ENCODE measurements around the gene NCAPD3. TPM values are rescaled to one million over a fixed set of nuclear protein-coding genes. Genes with fewer than 3 reads are reported as not detected.
"Not testable (repeated sequence)": the region's sequence is repeated elsewhere in the genome, so short reads cannot be mapped to it uniquely, and the experiment has no call there.

Gene NCAPD3
- total RNA-seq, 1 donor from 2014 or later: 17.5 TPM

DNA sequence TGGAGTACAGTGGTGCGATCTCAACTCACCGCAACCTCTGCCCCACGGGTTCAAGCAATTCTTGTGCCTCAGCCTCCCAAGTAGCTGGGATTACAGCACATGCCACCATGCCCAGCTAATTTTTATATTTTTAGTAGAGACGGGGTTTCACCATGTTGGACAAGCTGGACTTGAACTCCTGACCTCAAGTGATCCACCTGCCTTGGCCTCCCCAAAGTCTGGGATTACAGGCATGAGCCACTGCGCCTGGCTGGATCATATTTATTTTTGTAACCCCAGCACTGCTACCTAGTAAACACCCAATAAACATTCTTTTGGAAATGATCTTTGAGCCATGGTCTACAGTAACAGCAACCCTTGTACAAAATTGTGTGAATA is 31.4 kb upstream of the NCAPD3 start:
- peak; percentile 19 for DNase-seq (ENCODE audit: low spot score)
- intact Hi-C loops (cut with DNase I): not testable (repeated sequence)

DNA sequence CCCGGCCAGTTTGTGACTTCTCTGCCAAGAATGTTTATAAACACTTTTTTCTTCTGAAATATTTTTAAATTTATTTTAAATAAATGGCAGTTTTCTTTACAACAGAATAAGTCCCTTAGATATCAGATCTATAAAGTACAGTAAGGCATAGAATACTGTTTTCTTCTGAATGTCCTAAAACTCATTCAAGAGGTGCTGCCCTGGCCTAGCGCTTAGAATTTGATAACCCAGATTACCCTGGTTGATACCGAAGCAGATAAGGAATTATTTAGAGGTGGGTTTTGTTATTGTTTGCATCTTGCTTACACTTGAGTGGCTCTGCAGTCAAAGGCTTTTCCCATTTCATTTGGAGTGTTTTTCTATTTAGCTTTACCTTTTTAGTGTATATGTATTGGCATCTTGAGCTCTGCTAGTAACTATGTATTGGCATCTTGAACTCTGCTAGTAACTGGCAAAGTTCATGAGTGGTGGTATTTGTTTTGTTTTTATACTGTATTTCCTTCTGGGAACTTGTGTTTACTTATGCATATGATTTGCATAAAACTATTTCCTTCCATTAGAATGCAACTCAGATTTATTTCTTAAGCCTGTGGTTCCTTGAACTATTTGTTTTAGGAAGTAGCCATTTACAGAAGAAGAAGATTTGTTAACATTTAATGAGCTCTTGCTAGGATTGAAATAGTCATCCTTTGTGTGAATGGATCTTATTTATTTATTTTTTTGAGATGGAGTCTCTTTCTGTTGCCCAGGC is 30.8 kb upstream of the NCAPD3 start:
- intact Hi-C loops (cut with DNase I): no loop called here
- no peak for DNase-seq (ENCODE audit: low spot score)

DNA sequence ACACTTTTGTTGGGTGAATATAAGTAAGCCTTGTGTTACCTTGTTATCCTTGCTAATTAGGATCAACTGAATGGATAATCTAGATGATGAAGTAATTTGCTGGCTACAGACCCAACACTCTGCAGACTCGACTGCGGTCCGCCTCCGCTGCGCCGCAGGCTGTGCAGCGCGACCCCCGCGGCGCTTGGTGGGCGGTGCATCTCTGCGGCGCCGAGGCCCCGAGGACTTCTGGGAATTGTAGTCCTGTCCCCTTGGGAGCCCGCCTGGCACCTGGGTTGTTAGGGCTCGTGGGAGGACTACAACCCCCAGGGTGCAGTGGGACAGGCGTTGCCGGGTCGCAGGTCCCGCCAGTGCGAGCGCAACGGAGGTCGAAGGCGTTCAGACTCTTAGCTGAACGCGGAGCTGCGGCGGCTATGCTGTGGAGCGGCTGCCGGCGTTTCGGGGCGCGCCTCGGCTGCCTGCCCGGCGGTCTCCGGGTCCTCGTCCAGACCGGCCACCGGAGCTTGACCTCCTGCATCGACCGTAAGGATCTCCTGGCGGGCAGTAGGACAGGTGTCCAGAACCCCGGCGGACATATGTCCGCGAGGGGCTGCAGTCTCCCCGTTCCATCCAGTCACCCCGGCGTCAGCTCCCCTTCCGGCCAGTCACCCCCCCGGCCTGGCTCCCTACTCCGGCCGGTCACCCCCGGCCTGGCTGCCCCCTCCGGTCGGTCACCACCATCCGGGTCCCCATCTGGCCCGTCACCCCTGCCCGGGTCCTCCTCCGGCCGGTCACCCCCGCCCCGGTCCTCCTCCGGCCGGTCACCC is 29.6 kb upstream of the NCAPD3 start, which contains the start of the genes ACAD8 and THYN1:
Gene ACAD8 (plus strand): TSS at position 381 of the 806 bp plus-strand sequence. CDS start 33 bp downstream, at position 414.
Gene THYN1 (minus strand): TSS at position 165 of the 806 bp plus-strand sequence. CDS start 470 bp downstream, outside the sequence.
- intact Hi-C loops (cut with DNase I): loop anchor here (2.0 kb wide), 1 partner anchor 29 kb away; the partner anchor contains the start of gene VPS26B
- peak; percentile 98 for DNase-seq (ENCODE audit: low spot score)

DNA sequence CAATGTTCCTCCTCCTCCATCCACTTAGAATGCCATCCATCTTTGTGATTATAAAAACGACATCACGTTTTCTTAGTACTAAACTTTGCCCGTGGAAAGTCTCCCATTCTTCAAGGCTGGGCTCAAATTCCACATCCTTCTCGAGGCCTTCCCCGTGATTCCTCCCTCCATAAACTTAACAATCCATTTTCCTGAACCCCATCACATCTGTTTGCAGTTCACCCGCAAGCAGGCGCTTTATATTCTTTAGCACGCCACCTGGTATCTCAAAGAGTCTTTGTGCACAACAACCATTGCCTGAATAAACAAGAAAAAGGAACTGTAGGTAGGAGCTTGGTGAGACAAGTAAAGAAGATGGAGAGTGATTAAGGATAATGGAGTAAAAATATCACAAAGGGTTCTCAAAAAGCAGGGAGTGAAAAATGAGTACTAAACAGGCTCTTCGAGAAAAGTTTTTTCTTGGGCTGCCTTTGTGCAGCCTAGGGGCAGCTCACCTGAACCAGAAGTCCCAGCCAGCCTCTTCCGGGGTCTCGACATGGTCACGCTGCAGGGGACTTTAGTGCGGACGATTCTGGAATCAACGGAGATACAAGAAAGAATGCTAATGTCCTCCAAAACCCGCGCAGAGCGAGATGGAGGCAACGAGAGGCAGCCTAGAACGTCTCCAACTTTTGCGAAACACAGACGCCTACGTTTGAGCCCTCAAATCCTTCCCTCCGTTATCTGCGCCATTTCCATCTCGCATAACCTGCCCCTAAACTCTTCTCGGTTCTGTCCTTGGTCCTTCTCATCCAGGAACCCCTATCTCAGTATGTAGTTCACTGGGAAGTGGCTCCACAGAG is 28.8 kb upstream of the NCAPD3 start:
- peak; percentile 74 for DNase-seq (ENCODE audit: low spot score)
- intact Hi-C loops (cut with DNase I): loop anchor here (2.0 kb wide), 1 partner anchor 28 kb away; the partner anchor contains the start of gene VPS26B

DNA sequence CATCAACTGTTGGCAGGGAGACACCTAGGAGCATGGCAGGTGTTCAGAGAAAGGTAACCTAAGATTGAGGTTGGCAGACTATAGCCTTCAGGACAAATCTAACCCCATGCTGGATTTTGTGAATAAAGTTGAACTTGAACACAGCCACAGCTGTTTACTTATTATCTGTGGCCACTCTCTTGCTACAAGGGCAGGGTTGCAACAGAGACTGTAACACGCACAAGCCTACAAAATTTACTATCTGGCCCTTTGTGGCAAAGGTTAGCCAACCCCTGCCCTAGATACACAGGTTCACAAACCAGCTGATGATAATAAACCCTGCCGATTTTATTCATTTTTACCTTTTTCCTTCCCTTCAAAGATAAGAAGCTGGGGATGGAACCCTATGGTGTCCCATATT is 26.9 kb upstream of the NCAPD3 start:
- intact Hi-C loops (cut with DNase I): no loop called here

DNA sequence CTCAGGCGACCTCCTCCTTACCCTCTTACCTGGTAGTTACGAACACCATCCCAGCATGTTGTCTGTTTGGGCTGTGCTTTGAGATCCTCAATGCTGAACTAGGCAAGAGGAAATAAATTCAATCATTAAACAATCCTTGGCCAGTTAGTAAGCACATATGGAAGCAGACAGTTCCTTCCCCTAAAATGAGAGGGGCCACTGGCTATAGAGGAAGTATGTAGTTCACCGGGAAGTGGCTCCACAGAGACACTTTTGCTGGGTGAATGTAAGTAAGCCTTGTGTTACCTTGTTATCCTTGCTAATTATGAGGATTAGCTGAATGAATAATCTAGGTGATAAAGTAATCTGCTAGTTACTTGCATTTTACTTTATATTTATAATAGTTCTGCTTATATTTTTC is 26.5 kb upstream of the NCAPD3 start:
- DNase-seq (ENCODE audit: low spot score): peak; percentile 6
- intact Hi-C loops (cut with DNase I): no loop called here

More for the DNA sequence above, 26.9 kb upstream of the NCAPD3 start:
- DNase-seq (ENCODE audit: low spot score): peak; percentile 6

DNA sequence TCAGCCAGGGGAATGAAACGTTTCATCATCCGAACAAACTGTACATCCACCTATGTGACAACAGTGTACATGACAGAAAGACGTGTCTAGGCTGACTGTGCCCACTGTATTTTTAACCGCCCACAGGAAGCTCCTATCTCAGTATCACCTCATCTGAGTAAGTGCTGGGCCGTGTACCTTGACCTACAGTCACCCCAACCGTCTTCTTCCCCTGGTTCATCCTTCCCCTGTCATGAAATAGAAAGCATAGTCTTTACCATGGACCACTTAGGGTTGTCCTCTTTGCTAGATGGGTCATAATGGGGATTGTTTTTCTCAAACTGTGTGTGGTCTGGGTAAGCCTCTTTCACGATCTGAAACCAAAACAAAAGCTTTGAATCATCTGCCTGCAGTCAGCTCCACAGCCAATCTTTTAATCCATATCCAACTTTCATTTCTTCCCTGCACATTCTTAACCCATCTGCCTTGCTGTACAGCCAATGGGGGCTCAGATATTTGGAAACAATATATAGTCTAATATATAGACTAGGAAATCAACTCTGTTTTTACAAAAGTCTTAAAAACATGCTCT is 25.2 kb upstream of the NCAPD3 start:
- no peak for DNase-seq (ENCODE audit: low spot score)
- intact Hi-C loops (cut with DNase I): no loop called here

DNA sequence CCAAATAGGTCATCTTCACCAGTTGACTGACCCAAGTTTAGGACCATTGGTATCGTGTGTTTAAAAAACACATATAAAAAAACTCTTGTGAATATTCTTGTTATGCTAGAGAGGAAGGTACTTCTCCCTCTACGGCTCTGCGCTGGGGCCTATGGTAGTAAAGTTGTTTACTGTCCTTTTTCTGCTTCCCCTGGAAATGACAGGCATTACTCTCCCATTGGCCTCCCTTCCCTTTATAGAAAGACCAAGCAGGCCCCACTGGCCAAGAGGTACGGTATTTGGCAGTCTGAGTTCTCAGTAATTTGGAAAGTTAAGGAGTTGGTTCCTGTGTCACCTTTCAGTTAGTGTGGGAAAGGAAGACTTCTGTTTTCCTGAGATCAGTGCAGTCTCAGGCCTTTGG is 22.9 kb upstream of the NCAPD3 start:
- DNase-seq (ENCODE audit: low spot score): no peak
- intact Hi-C loops (cut with DNase I): no loop called here

DNA sequence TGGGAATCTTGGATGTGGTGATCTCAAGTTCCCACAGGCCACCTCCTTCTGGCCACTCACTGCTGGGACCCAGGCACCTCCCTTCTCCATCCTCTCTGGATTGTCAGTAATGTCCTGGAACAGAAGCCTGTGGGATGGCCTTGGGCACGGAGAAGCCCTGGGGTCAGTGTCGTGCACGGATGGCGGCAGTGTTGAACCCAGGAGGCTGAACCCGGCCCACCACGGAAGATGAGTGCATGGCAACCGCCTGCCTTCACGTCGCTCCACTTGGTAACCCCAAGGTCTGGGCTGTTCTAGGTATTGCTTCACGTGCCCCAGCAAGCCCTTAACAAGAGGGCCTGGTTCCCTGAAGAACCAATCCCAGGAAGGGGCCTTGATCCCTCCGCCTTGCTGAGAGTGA is 22.3 kb upstream of the NCAPD3 start:
- no peak for DNase-seq (ENCODE audit: low spot score)
- intact Hi-C loops (cut with DNase I): no loop called here

DNA sequence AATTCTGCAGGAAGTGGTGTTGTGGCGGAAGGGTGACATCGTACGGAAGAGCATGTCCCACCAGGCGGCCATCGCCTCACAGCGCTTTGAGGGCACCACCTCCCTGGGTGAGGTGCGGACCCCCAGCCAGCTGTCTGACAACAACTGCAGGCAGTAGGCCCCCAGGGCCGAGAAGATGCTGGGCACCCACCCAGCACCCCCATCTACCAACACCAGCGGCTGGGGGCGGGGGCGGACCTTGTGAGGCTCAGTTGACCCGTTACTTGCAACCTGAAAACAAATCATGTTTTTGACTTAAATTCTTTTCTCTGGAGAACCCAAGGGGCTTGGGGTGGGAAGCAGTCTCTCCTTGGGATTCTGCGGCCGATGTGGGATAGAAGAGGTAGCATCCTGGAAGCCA is 21.7 kb upstream of the NCAPD3 start:
- DNase-seq (ENCODE audit: low spot score): peak; percentile 39
- intact Hi-C loops (cut with DNase I): no loop called here

DNA sequence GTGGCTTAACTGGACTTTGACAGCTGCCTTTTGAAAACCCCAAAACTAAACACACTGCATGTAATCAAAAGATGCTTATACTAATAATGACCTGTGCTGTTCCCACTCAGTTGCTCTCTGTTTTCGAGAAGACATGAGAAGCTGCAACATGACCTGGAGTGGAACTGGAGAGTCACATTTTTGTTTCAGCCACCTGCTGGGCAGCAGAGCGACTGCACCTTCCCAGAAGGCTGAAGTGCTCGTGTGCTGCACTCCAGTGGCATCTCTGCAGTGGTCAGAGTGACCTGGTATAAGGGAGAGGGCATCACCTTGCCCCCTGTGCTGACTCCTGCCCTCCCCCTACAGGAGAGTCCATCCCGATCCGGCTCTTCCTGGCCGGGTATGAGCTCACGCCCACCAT is 20.8 kb upstream of the NCAPD3 start:
- peak; percentile 14 for DNase-seq (ENCODE audit: low spot score)
- intact Hi-C loops (cut with DNase I): no loop called here

DNA sequence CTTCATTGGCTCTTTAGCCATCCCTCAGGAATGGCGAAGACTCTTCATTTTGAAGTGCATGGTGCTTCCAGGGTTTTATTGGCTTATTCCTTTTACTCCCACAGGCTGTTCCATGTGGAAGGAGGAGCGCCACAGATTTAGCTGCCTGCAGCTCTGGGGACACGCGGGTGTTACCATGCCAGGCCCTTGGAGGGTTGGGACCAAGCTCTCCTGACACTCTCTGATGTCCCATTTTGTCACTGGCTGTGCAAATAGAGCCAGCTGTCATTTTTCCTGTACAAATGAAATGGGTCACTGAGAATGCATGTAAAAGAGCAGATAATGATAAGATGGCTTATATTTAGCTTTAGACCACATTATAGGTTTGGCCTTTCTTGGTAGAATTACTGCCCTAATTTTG is 20.1 kb upstream of the NCAPD3 start:
- intact Hi-C loops (cut with DNase I): no loop called here

DNA sequence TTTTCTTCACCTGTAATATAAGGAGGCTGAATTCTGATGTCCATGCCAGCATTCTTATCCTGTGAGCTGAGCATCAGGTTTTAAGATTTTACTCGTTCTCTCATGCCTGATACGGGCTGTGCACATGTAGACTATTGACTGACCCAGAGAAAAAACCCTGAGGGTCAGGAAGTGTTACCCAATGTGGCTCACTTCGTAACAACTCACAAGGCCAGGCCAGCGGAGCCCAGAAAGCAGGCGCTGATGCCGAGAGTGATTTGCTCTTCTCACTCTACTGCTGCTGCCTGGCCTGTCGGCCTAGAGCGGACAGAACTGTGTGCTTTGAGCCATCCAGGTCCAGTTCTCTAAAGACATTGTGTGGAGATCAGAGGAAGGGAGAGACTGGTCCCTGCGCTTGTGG is 18.6 kb upstream of the NCAPD3 start:
- DNase-seq (ENCODE audit: low spot score): no peak
- intact Hi-C loops (cut with DNase I): no loop called here

More for the DNA sequence above, 20.1 kb upstream of the NCAPD3 start:
- DNase-seq (ENCODE audit: low spot score): peak; percentile 24

DNA sequence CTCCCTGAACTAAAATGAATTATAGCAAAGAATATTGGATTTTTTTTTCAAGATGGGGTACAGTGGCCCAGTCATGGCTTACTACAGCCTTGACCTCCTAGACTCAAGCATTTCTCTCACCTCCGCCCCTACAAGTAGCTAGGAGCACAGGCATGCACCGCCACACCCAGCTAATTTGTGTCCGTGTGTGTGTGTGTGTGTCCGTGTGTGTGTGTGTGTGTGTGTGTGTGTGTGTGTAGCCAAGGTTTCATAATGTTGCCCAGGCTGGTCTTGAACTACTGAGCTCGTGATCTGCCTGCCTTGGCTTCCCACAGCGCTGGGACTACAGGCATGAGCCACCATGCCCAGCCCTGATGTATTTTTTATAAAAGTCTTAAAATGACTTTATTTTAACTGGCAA is 16.8 kb upstream of the NCAPD3 start:
- no peak for DNase-seq (ENCODE audit: low spot score)
- intact Hi-C loops (cut with DNase I): no loop called here

DNA sequence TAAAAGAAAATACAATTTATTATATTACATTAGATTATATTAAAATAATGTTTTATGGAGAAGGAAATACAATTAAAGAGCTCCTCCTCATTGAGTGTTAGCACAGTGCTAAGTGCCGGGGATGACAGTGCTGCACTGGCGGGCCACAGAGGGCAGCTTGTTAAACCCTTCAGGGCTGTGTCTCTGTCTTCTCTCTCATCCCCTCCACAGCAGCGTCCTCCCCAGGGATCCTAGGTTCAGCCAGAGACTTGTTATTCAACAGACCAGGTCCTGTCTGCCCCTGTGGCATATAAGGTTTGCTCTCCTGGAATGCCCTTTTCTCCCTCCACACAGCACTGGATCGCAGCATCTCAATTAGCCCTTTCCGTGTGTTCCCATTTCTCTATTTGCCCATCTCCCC is 15.2 kb upstream of the NCAPD3 start:
- no peak for DNase-seq (ENCODE audit: low spot score)
- intact Hi-C loops (cut with DNase I): no loop called here

DNA sequence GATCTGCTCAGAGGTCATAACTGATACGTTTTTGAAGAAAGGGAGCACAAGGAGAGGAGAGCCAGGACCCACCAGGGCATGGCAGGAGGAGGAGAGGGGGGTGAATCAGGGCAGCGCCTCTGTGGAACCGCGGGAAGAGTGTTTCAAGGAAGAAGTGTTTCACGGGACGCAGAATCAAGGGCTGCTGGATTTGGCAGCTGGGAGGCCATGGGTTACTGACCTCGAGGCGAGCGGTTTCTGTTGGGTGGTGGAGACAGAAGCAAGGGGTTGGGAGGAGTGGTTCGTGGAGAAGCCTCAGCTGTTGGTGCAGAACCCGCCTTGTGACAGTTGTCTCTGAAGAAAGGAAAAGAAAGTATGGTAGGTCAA is 13.8 kb upstream of the NCAPD3 start:
- intact Hi-C loops (cut with DNase I): no loop called here

DNA sequence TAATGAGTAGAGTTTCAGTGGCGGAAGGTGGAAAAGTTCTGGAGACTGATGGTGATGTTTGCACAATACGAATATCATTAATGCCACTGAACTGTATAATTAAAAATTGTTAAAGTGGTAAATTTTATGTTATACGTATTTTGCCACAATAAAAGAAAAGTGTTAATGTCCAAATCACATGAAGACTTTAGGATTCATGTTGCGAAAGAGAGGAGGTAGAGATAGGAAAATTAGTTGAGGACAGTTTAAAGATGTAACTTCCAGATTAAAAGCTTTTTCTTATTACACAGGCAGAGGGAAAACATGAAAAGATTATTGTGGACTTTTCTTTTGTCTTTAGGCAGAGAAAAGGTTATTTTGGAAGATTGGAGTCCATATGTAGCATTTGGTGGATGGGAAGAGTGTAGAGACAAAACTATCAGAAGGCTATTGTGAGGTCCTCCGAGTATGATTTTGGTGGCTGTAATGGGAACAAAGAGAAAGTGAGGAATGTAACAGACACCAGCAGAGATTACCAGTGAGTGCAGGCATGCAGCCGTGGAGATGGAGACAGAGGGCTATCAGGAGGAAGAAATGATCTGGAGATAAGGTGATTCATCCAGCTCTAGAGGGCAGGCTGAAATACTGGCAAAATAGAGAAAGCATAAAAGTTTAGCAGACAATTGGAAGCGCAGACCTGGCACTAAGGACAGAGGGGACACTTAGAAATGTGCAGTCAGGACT is 13.2 kb upstream of the NCAPD3 start:
- DNase-seq (ENCODE audit: low spot score): no peak
- intact Hi-C loops (cut with DNase I): no loop called here

More for the DNA sequence above, 13.8 kb upstream of the NCAPD3 start:
- DNase-seq (ENCODE audit: low spot score): no peak

DNA sequence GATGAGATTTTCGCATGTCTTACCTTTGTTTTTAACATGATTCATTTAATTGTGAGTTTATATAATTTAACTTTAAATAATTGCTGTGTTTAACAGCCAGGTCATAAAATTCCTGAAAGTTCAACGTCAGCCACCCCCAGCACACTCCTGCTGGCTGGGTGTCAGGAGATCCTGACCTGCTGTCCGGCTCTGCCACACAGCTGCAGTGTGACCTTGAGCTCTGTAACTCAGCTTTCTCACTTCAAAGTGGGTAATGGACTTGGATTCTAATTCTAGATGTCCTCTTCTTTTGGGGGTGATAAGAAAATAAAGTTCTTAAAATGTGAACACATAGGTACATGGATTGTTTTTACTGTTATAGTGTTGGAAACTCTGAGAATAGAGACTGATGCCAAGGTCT is 11.6 kb upstream of the NCAPD3 start:
- intact Hi-C loops (cut with DNase I): no loop called here
- DNase-seq (ENCODE audit: low spot score): no peak

DNA sequence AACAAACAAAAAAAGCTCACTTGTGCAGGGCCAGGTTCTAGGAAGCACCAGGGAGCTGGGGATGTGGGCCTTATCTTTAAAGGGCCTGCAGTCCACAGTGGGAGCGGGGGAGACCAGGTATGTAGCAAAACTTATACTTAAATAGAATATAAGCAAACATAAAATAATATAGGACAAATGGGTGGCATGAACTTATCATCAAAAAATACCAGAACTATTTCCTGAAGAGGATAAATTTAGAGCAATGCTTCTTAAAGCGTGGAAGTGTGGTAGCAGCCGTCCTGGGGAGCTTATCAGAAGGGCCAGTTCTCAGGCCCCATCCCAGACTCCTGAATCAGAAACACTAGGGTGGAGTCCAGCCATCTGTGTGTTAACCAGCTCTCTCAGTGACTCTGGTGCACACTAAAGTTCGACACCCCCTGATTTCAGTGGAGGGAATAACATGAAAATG is 10.0 kb upstream of the NCAPD3 start:
- intact Hi-C loops (cut with DNase I): no loop called here
- DNase-seq (ENCODE audit: low spot score): no peak
